PFSK-1 (cell line): Measurements from ENCODE around the gene NAALADL2.

Experiments
- FOXP2 ChIP-seq: optimal IDR thresholded peaks from 2 replicates; pipeline ENCODE3; 2011; ENCODE audit warnings: borderline replicate concordance, control low read depth, inconsistent platforms; ENCODE audit not compliant: insufficient read depth; ENCODE audit errors: extremely low read length, extremely low read depth
- POLR2AphosphoS5 ChIP-seq: IDR thresholded peaks from 2 replicates; pipeline ENCODE4 v1.6.1; 2012; ENCODE audit warnings: low read depth, mild to moderate bottlenecking, control low read depth, low read length, moderate library complexity
- SIN3A ChIP-seq: IDR thresholded peaks from 2 replicates; pipeline ENCODE4 v1.6.1; 2012; ENCODE audit warnings: mild to moderate bottlenecking, low read length, moderate library complexity, borderline replicate concordance; ENCODE audit not compliant: insufficient read depth
- TAF1 ChIP-seq: IDR thresholded peaks from 2 replicates; pipeline ENCODE4 v1.6.1; 2012; ENCODE audit warnings: low read length, control low read depth, borderline replicate concordance; ENCODE audit not compliant: insufficient read depth
- TF ChIP-seq, protein P1 (sequence below), 2 experiments: IDR thresholded peaks; 2 replicates each; pipeline versions ENCODE4 v1.6.1 to v1.8.0; 2011 to 2012; ENCODE audit warnings: low read depth in 2 of 2, low read length in 2 of 2, control low read depth in 1 of 2, inconsistent platforms in 1 of 2, mild to moderate bottlenecking in 1 of 2, moderate library complexity in 1 of 2; ENCODE audit not compliant: insufficient read depth in 1 of 2

Gene NAALADL2

DNA sequence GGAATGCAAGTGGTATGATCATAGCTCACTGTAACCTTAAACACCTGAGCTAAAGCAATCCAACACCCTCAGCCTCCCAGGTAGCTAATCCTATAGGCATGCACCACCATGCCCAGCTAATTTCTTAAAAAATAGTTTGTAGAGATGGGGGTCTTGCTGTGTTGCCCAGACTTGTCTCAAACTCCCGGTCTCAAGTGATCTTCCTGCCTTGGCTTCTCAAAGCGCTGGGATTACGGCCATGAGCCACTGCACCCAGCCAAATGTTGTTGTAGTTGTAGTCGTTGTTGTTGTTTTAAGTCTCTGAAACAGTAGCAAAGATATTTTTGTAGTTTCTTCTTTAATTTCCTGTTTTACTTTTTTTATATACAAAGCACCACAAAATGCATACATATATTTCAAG, 616.6 kb downstream of the NAALADL2 start:
- TF ChIP-seq FOXP2: no peak

DNA sequence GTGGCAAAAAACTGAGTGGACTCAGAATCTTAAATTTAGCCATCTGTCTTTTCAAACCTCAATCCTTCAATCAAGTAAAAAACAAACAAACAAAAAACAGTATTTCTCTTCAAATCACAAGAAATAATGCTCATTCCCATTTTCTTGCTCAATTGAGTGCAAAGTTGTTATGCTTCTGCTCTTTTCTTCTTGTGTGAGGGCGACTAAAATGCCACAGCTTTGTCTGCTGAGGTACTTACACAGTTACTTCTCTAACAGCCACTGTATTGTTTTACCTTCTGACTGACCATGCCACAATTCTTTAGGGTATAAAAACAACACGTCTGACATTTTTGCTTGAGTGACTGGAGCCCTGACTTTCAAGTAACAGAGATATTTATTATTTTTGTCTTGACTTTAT, 617.4 kb downstream of the NAALADL2 start:
- TF ChIP-seq, protein P1, sequence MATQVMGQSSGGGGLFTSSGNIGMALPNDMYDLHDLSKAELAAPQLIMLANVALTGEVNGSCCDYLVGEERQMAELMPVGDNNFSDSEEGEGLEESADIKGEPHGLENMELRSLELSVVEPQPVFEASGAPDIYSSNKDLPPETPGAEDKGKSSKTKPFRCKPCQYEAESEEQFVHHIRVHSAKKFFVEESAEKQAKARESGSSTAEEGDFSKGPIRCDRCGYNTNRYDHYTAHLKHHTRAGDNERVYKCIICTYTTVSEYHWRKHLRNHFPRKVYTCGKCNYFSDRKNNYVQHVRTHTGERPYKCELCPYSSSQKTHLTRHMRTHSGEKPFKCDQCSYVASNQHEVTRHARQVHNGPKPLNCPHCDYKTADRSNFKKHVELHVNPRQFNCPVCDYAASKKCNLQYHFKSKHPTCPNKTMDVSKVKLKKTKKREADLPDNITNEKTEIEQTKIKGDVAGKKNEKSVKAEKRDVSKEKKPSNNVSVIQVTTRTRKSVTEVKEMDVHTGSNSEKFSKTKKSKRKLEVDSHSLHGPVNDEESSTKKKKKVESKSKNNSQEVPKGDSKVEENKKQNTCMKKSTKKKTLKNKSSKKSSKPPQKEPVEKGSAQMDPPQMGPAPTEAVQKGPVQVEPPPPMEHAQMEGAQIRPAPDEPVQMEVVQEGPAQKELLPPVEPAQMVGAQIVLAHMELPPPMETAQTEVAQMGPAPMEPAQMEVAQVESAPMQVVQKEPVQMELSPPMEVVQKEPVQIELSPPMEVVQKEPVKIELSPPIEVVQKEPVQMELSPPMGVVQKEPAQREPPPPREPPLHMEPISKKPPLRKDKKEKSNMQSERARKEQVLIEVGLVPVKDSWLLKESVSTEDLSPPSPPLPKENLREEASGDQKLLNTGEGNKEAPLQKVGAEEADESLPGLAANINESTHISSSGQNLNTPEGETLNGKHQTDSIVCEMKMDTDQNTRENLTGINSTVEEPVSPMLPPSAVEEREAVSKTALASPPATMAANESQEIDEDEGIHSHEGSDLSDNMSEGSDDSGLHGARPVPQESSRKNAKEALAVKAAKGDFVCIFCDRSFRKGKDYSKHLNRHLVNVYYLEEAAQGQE (IDR thresholded peaks at IDR 0.05; ENCODE audit: insufficient read depth in 1 of 2, low read depth in 2 of 2, low read length in 2 of 2): no peak
- TF ChIP-seq FOXP2 (no peak), TAF1 (no peak), SIN3A (no peak), POLR2AphosphoS5 (no peak)

DNA sequence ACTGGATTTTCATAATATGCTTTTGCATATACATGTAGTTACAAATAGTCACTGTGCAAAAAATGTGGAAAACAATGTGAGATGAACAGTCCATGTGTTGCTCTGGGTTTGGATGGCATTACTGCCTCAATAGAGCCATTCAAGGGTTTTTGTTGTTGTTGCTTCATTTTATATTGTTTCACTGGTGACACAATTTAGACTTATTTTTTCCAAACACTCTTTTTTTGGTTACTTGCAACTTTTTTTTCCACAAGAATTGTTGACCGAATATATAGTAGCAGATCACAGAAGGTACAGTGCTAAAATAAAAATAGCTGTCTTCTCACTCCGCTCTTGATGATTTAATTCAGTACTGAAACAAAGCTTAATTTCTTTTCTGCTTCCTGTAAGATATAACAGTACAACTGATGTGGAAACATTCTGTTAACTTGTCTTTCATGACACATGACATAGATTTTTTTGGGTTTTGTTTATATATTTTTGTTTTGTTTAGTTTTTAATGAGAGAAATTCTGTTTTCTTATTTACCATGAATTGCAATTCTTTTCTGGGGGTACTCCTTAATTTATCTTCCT, 618.6 kb downstream of the NAALADL2 start:
- TF ChIP-seq SIN3A (no peak), POLR2AphosphoS5 (no peak), TAF1 (no peak)

DNA sequence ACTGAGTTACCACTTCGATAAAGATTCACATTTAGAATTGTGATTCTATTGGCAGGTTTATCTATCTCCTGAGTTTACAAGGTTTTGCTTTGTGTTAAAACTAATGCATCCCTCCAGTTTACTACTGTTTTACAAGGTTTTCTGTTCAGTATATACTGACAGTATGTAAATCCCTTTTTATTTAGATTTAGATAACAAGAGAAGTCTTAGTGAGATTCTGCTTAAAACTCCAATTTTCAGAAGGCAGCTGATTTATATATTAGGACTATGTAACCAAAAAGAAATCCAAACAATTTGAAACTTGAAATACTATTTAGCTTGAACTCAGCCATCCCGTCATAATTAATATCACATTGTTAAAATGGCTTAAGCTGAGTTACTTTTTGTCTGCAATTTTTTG, 619.2 kb downstream of the NAALADL2 start:
- no peak for TF ChIP-seq SIN3A
- TF ChIP-seq POLR2AphosphoS5: no peak
- TF ChIP-seq TAF1: no peak
- TF ChIP-seq, protein P1 (IDR thresholded peaks at IDR 0.05; ENCODE audit: insufficient read depth in 1 of 2, low read depth in 2 of 2, low read length in 2 of 2): no peak
- no peak for TF ChIP-seq FOXP2

DNA sequence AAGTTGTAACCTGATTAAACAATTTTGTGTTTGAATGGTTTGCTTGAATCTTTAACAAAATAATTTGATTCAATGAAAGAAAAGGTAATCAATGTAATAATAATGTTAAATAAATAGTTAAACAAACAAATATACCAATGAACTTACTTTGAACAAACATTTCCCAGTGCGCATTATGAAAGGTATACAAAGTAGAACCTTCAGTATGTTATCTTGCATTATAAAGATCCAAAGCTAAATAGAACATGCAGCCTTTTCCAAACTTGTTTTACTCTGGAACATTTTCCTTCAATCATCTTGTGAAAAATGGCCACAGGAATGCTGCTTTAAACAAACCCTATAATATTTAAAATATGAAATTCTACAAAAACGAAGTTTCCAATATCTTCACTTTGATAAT, 620.0 kb downstream of the NAALADL2 start:
- TF ChIP-seq POLR2AphosphoS5 (no peak), TAF1 (no peak), SIN3A (no peak), FOXP2 (no peak)
- TF ChIP-seq, protein P1 (IDR thresholded peaks at IDR 0.05; ENCODE audit: insufficient read depth in 1 of 2, low read depth in 2 of 2, low read length in 2 of 2): no peak

DNA sequence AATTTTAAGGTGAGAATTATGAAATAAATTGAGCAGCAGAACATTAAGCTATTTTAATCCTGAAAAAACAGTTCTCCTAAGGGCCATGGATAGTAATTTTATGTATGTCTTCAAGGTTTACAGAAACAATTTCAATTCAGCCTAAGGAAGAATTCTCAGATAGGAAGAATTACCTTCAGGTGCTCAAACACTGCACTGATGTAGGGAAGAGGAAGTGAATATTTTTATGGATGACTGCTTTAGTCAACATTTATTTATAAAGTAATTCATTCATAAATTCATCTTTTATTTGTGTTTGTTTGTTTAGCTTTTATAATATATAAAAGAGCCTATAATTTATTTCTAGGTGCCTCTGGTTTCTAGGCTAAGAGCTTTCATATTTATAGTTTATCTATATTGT, 620.7 kb downstream of the NAALADL2 start:
- TF ChIP-seq, protein P1 (IDR thresholded peaks at IDR 0.05; ENCODE audit: insufficient read depth in 1 of 2, low read depth in 2 of 2, low read length in 2 of 2): no peak
- no peak for TF ChIP-seq TAF1
- no peak for TF ChIP-seq SIN3A
- no peak for TF ChIP-seq FOXP2
- no peak for TF ChIP-seq POLR2AphosphoS5
